Measurements from ENCODE around the gene HLA-E. TPM values are rescaled to one million over a fixed set of nuclear protein-coding genes. Genes with fewer than 3 reads are reported as not detected.
"Not testable (repeated sequence)": the region's sequence is repeated elsewhere in the genome, so short reads cannot be mapped to it uniquely, and the experiment has no call there.

HLA-E gene
- total RNA-seq, 3 donors from 2014 or later = 420 to 803 (median 575) TPM

- Histone ChIP-seq H3K9me3 (peaks cover 0 to 11% of the 10 kb centered on the region in 2 donors), H3K27me3 (peaks cover 4 to 95% of the 10 kb centered on the region in 2 donors), H3K4me3 (peak overlapping the region in 1 of 3 donors; percentile 29), H3K4me1 (no peaks in the 10 kb centered on the region), H3K36me3 (no peaks in the 10 kb centered on the region), H3K27ac (no peak overlapping the region)
- intact Hi-C loops (cut with DNase I; ENCODE audit: low total_unique reads) = no loop called here
- TF ChIP-seq POLR2A (IDR thresholded peaks at IDR 0.05) = no peak
- no peak for TF ChIP-seq POLR2AphosphoS5 (IDR thresholded peaks at IDR 0.05)
- no peak for TF ChIP-seq CTCF (IDR thresholded peaks at IDR 0.05)
- no peak for DNase-seq (ENCODE audit: low spot score in 2 of 2)
Measured at GRCh38 chr6:30463651-30464618, 25.4 kb upstream of the HLA-E start.

DNA sequence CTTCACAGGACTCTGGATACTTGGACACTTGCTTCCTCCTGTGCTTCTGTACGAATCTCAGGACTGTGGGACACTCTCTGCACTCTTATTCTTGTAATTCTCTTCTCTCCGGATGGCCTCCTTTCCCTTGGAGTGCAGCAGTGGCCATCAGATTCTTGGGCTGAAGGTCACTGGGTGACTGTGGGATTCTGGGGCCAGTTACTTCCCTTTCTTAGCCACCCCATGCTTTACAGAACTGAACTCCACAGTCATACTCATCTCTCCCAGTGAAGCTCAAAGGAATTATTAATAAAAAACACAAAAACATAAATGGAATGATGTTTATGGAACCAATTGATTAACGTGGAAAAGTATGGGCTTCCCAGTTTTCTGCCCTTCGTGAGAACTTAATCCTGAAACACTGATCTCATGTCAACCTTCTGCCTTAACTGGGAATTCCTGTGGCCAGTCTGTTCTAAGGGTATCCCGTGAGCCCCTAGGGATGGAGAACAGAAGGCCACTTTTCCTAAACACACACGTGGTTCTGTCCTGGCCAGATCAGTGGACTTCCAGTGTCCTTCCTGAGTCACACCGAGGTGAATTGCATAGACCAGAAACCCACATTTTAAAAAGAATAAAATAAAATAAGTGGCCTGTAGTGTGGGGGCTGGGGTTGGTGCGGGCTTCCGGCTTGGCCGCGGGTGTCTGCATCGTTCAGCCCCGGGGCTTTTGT, 23.6 kb upstream of the HLA-E start:
- no peak for DNase-seq (ENCODE audit: low spot score in 2 of 2)
- intact Hi-C loops (cut with DNase I; ENCODE audit: low total_unique reads) = no loop called here
- no peak for TF ChIP-seq CTCF (IDR thresholded peaks at IDR 0.05)
- TF ChIP-seq POLR2A (IDR thresholded peaks at IDR 0.05) = no peak
- TF ChIP-seq POLR2AphosphoS5 (IDR thresholded peaks at IDR 0.05) = no peak
- Histone ChIP-seq H3K4me3 (peak overlapping the region; percentile 35 to 62 (median 52)), H3K36me3 (no peaks in the 10 kb centered on the region), H3K27ac (no peak overlapping the region), H3K9me3 (no peaks in the 10 kb centered on the region), H3K4me1 (no peaks in the 10 kb centered on the region), H3K27me3 (peaks cover 4 to 97% of the 10 kb centered on the region in 2 donors)

- DNase-seq (ENCODE audit: low spot score in 2 of 2) = no peak
- no peak overlapping the region for H3K27ac ChIP-seq
- no peak for TF ChIP-seq POLR2A (IDR thresholded peaks at IDR 0.05)
- TF ChIP-seq POLR2AphosphoS5 (IDR thresholded peaks at IDR 0.05) = no peak
- no peak for TF ChIP-seq CTCF (IDR thresholded peaks at IDR 0.05)
- no peak overlapping the region for H3K4me3 ChIP-seq
- H3K9me3 ChIP-seq = no peaks in the 10 kb centered on the region
- no peaks in the 10 kb centered on the region for H3K36me3 ChIP-seq
- H3K4me1 ChIP-seq = no peaks in the 10 kb centered on the region
- intact Hi-C loops (cut with DNase I; ENCODE audit: low total_unique reads) = no loop called here
- H3K27me3 ChIP-seq = peaks cover 0 to 63% of the 10 kb centered on the region in 2 donors
Measured at GRCh38 chr6:30470968-30471367, 18.3 kb upstream of the HLA-E start.

DNA sequence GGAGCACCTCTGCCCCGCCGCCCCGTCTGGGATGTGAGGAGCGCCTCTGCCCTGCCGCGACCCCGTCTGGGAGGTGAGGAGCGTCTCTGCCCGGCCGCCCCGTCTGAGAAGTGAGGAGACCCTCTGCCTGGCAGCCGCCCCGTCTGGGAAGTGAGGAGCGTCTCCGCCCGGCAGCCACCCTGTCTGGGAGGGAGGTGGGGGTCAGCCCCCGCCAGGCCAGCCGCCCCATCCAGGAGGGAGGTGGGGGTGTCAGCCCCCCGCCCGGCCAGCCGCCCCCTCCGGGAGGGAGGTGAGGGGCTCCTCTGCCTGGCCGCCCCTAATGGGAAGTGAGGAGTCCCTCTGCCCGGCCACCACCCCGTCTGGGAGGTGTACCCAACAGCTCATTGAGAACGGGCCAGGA, 14.2 kb upstream of the HLA-E start:
- H3K9me3 ChIP-seq; H3K36me3 ChIP-seq; DNase-seq (ENCODE audit: low spot score in 2 of 2); H3K27ac ChIP-seq; H3K4me3 ChIP-seq; intact Hi-C loops (cut with DNase I; ENCODE audit: low total_unique reads); H3K4me1 ChIP-seq: not testable (repeated sequence)
- H3K27me3 ChIP-seq = peaks cover 0 to 42% of the 10 kb centered on the region in 2 donors

DNA sequence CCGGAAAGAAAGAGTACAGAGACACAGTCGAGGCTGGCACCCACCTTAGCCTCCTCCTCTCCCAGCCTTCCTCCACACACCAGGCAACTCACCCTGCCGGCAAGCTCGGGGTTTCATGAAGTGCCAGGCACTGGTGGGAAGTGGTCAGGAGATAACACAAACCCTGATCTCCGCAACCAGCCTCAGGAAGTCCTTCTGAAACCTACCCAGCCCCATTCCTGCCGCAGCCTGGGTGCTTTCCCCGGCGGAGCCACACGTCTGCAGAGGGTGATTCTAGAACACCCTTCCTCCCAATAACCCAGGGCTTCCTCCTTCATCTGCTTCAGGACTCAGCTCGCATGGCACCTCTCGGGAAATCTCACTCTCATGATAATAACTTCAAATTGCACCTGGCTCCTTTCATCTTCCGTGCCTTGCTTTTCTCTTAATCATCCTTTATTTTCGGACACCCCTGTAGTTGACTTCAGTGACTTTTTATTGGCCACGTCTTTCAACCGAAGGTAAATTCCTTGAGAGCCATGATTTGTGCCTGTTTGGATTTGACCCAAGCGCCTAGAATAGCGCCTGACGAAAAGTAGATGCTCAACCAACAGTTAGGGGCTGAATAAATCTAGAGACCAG, 8.7 kb upstream of the HLA-E start:
- Histone ChIP-seq H3K36me3 (no peaks in the 10 kb centered on the region), H3K27me3 (peaks cover 6 to 39% of the 10 kb centered on the region in 2 donors), H3K4me3 (no peak overlapping the region), H3K9me3 (no peaks in the 10 kb centered on the region), H3K4me1 (no peaks in the 10 kb centered on the region), H3K27ac (no peak overlapping the region)
- TF ChIP-seq CTCF (IDR thresholded peaks at IDR 0.05) (no peak), POLR2A (IDR thresholded peaks at IDR 0.05) (no peak), POLR2AphosphoS5 (IDR thresholded peaks at IDR 0.05) (no peak)
- intact Hi-C loops (cut with DNase I; ENCODE audit: low total_unique reads) = loop anchor here (10.0 kb wide), 1 partner anchor 194 kb away; the partner anchor contains the start of gene DHX16
- DNase-seq (ENCODE audit: low spot score in 2 of 2) = no peak

Data from breast epithelium (tissue), 4 donors.